GM06990 (cell line): ENCODE data around the gene ADCY5.
A peak's percentile ranks its signal among the peaks of the same experiment; 100 is the strongest.

Source experiments
- DNase-seq: peaks from one replicate; pipeline ENCODE4 v3.0.0-alpha.2; 2011; ENCODE audit not compliant: insufficient read length; ENCODE audit errors: extremely low read depth
- H3K27me3 ChIP-seq: replicated peaks from 2 replicates; pipeline ENCODE4 v1.6.0; 2011; ENCODE audit warnings: low read length; ENCODE audit not compliant: control insufficient read depth, insufficient read depth
- H3K36me3 ChIP-seq: 2 replicates; pipeline ENCODE4 v1.5.1; 2011; ENCODE audit warnings: low read length; ENCODE audit not compliant: control insufficient read depth, insufficient read depth
- H3K4me3 ChIP-seq: replicated peaks from 2 replicates; pipeline ENCODE4 v1.5.1; 2011; ENCODE audit warnings: low read depth, mild to moderate bottlenecking, control low read depth, low read length
- TF ChIP-seq, protein P1 (sequence below): IDR thresholded peaks from 2 replicates; pipeline ENCODE4 v1.5.1; 2011; ENCODE audit warnings: low read length, control low read depth, mild to moderate bottlenecking, inconsistent platforms; ENCODE audit not compliant: insufficient read depth, poor library complexity, severe bottlenecking

The ADCY5 gene

GRCh38 chr3:123287962-123288302 is 161.0 kb downstream of the ADCY5 start:
- DNase-seq: no peak
- Histone ChIP-seq H3K4me3 (no peak overlapping the region), H3K36me3 (no peaks in the 10 kb centered on the region), H3K27me3 (no peaks in the 10 kb centered on the region; the same call in none of the 2 replicates)
- TF ChIP-seq, protein P1, sequence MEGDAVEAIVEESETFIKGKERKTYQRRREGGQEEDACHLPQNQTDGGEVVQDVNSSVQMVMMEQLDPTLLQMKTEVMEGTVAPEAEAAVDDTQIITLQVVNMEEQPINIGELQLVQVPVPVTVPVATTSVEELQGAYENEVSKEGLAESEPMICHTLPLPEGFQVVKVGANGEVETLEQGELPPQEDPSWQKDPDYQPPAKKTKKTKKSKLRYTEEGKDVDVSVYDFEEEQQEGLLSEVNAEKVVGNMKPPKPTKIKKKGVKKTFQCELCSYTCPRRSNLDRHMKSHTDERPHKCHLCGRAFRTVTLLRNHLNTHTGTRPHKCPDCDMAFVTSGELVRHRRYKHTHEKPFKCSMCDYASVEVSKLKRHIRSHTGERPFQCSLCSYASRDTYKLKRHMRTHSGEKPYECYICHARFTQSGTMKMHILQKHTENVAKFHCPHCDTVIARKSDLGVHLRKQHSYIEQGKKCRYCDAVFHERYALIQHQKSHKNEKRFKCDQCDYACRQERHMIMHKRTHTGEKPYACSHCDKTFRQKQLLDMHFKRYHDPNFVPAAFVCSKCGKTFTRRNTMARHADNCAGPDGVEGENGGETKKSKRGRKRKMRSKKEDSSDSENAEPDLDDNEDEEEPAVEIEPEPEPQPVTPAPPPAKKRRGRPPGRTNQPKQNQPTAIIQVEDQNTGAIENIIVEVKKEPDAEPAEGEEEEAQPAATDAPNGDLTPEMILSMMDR: no peak

DNA sequence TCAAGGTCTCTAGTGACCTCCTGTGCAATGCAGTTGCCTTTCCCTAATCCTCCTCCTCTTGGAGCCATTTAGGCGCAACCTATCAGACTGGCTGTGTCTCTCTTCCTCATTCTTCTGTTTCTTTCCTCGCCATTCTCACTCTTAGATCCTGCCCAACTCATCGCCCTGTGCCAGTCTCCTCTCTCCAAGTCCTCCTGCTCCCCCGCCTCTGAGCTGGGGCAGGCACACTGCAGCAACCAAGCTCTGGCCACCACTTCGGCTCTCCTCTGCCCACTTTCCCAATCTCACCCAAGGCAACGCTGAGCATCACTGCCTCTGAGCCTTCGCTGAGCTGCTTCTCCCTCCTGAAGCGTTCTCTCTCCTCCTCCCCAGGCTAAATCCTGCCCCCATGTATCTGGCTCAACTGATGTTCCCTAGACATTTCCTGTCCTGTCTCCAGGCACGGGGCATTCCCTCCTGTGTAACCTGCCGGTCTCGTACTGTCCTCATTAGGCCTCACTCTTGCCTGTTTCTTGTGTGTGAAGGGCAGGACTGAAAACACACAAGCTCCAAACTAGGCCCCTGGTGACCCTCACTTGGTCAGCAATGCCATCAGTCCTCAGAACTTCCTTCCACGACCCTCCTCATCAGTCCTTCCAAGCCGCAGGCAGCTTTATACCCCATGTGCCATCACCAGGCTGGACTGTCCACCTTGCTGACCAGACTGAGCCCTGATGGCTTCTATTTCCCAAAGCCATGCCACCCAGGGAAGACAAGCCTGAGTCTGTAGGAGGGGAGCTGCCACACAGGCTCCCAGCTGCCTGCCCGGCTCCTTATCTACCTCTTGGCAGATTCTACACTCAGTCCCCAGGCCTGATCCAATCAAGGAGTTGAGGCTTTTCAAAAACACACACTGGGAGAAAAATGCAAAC is 161.6 kb downstream of the ADCY5 start:
- H3K4me3 ChIP-seq: no peak overlapping the region
- H3K27me3 ChIP-seq: no peaks in the 10 kb centered on the region; the same call in none of the 2 replicates
- no peaks in the 10 kb centered on the region for H3K36me3 ChIP-seq
- TF ChIP-seq, protein P1: no peak
- no peak for DNase-seq

DNA sequence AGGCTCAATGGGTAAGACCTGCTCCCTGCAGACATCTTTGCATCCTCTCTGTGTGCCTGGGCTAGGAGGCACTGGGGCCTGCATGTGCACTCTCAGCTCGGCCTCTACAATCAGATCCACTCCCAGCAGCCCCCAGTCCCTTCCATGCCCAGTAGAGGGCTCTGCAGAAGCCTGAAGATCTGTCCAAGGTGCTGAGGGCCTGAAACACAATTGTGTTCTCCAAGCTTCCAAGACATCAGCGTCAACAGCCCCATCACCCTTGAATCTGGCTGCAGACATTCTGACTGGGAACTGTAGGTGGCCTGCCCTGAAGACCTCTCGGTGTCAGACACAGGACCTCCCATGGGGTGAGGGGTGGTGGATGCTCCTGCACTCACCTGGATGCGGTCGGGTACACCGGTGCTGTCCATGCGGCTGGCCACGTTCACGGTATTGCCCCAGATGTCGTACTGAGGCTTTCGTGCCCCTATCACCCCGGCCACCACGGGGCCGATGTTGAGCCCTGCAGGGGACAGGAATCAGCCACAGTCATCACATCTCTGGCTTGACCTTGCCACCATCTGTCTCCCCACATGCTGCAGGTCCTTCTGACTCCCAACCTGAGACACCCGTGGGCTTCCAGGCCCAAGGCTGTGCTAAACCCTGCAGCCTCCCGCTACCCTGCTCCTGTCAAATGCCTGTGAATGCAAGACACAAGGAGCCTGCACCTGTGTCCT is 162.4 kb downstream of the ADCY5 start:
- H3K27me3 ChIP-seq: no peaks in the 10 kb centered on the region; the same call in 1 of the 2 replicates
- no peak for DNase-seq
- TF ChIP-seq, protein P1: peak; percentile 91
- H3K4me3 ChIP-seq: no peak overlapping the region
- no peaks in the 10 kb centered on the region for H3K36me3 ChIP-seq

DNA sequence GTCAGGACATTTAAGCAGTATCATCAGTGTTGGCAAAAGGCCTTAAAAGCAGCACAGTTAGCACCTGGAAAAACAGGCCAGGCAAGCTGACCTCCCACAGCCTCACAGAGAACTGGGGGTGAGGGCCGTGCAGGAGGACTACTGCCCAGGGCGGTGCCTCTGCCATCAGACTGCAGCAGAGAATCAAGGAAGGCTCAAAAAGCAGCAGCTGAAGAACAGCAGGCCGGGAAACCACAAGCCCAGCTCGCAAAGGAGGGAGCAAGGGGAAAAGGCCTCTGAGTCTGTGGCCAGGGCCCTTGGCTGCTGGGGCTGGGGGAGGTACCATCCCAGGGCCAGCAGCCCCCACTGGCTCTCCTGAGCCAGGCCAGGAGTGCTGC is 163.0 kb downstream of the ADCY5 start:
- no peaks in the 10 kb centered on the region; the same call in 1 of the 2 replicates for H3K27me3 ChIP-seq

DNA sequence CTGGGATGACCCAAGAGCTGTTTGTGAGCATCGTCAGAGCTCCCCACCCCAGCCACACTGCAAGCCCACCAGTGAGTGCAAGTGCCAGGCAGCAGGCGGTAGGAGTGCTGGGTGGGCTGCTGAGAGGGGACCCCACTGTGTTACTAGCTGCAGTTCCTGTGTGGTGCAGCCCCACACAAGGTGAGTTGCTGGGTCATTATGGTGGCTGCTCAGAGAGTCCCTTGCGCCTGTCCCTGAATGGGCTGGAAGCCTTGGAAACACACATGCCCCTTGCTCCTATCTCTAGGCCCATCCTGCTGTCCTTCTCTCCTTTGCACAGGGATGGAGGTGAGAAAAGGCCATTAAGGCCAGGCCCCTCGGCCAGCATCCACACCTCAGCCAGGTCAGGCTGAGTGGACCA is 163.4 kb downstream of the ADCY5 start:
- Histone ChIP-seq H3K4me3 (no peak overlapping the region), H3K27me3 (no peaks in the 10 kb centered on the region; the same call in 1 of the 2 replicates), H3K36me3 (no peaks in the 10 kb centered on the region)
- DNase-seq: no peak
- TF ChIP-seq, protein P1: no peak

More for the DNA sequence above, 163.0 kb downstream of the ADCY5 start:
- TF ChIP-seq, protein P1: no peak
- no peaks in the 10 kb centered on the region for H3K36me3 ChIP-seq
- no peak overlapping the region for H3K4me3 ChIP-seq
- DNase-seq: no peak
